ENCODE results near the gene FER.

The FER gene

DNA sequence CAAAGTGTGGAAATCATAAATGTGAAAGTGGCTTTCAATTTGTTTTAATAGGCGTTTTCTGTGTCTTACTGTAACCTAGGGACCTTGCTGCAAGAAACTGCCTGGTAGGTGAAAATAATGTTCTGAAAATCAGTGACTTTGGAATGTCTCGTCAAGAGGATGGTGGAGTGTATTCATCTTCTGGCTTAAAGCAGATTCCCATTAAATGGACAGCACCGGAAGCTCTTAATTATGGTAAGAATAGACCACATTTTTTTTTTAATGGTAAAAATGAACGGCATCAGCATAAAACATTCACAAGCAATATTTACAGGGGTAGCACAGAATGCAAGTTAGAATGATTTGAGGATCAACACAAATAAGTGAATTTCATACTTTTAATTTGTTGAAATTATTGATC is 433.0 kb downstream of the FER start:
- DNase-seq (ENCODE audit: low read depth) = no peak

- DNase-seq (ENCODE audit: low read depth) = no peak
Measured at GRCh38 chr5:109186759-109187158, 439.1 kb downstream of the FER start.

GRCh38 chr5:109191153-109191558 is 443.5 kb downstream of the FER start:
- no peak for DNase-seq (ENCODE audit: low read depth)

DNA sequence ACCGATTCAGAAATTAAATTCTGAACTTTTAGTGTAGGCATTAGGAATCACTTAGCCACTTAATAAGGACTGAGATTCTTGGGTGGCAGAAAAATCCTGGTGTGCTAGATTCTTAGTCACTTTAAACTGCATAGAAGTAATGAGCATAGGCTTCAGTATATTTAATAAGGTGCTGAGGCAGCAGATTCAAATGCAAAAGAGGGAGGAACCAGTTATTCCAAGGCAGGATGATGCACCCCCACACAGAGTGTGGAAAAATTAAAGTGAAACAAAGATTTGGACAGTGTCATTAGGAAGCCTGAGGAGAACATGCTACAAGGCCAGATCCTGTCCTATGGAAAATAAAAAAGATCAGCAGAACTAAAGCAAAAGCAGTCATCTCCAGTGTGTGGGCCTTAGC is 444.3 kb downstream of the FER start:
- DNase-seq (ENCODE audit: low read depth) = no peak

DNA sequence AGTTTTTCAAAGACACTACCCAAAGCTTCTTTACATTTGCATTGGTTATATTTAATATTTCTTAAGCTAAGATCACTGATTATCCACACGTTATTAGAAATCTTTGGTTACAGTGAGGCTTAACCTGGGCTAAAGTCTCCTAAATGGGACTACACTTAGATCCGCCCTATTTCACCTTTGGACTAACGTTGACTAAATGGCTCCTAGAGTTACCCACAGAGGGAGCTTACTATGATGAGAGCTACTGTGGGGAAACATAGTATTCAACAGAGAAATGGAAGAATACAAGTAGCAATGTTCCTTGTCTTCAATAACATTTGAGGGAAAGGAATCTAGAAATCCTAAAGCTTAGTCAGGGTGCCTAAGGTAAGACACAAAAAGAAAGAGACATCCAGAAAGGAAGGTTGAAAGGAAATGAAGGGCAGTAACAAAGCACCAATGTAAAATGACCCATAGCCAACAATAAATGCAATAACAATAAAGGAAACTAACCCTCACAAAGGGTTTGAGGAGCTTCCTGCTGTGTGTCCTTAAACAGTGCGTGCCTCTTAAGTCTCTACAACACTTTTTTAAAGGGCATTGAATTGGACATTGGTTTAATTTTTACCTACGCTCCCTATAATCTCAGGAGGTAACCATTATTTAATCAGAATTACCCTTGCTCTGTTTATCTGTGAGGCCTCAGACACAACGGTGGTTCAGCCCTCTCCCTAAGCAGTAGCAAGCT is 445.0 kb downstream of the FER start:
- DNase-seq (ENCODE audit: low read depth) = no peak

GRCh38 chr5:109195667-109196066 is 448.0 kb downstream of the FER start:
- DNase-seq (ENCODE audit: low read depth) = no peak

DNA sequence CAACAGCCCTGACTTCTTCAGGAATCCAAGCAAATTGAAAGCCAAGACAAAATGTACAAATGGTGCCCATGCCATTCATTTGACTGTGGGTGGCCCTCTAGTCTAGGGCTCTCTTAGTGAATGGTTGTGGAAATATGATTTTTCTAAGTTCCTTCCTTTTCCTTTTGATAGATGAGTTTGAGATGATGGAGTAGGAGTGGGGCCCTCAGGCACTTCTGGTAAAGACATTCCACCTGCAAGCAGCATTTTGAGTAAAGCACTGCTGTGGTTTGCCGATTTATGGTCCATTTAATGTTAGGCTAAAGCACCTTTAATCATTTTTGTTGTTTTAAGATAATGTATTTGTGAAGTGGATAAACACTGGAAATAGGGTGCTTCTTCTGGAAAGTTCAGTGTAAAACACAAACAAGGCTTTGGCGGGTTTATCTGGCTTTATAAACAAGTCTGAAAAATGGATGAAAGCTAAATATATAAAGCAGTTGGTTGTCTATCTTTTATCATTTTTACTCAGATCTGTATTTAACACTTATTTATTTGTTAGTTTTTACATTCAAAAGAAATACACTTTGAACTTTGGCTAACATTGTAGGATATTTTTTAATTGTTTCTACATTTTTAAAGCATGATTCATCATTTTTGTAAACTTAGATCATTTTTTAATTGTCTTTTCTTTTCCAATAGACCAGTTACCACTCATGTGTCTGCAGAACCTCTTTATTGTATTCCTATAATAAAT is 448.6 kb downstream of the FER start:
- no peak for DNase-seq (ENCODE audit: low read depth)

GRCh38 chr5:109196823-109197160 is 449.1 kb downstream of the FER start:
- DNase-seq (ENCODE audit: low read depth) = no peak

DNA sequence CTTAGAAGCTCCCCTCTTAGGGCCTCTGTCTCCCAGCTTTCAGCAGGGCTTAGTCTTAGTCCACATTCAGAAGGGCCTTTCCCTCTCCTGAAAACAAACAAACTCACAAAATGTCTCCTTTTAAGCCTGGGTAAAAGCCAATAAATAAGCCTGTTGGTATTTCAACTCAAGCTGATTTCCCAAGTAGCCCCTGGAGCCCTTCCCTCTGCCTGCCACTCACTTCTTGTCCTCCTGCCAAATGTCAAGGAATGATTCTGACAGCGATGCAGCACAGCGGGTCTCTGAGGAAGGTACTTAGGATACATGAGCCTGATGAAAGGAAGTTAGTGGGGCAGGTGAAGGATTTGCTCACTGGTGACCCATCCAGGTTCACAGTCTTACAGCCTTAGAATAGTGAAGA is 451.6 kb downstream of the FER start:
- DNase-seq (ENCODE audit: low read depth) = no peak

- no peak for DNase-seq (ENCODE audit: low read depth)
Measured at GRCh38 chr5:109199799-109200620, 452.3 kb downstream of the FER start.

DNA sequence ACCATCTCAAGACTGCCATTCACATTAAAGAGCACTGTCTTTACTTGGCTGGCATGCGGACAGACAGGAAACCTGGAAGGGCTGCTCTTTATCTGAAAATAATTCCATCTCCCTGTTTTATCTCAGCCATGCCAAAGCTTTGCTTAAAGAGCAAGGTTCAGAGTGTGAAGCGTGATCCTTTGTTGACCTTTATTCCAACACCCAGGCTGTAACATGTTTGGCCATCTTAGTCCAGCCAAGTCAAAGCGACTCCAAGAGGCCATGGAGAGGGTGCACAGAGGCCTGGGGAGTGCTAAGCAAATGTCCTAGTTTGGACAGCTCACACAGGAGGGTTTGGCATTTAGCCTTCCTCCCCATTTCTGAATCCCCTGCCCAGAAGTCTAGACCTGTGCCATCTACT is 467.3 kb downstream of the FER start:
- DNase-seq (ENCODE audit: low read depth) = no peak

- DNase-seq (ENCODE audit: low read depth) = no peak
Measured at GRCh38 chr5:109218818-109219217, 471.1 kb downstream of the FER start.

DNA sequence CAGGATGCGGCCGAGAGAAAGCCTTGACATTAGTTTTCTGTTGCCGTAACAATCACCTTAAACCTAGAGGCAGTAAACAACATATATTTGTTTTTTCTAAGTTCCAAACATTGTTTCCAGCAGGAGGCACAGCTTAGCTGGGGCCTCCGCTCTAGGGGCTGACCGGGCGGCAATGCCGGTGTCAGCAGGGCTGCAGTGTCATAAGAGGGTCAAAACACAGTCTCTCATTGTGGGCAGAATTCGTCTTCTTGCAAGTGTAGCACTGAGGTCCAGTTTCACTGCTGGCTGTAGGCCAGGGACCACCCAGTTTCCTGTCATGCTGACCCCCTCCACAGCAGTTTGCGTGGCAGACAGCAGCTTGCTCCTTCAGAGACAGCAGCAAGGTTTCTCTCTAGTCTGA is 475.8 kb downstream of the FER start:
- no peak for DNase-seq (ENCODE audit: low read depth)

- DNase-seq (ENCODE audit: low read depth) = no peak
Measured at GRCh38 chr5:109224276-109224882, 476.7 kb downstream of the FER start.

GRCh38 chr5:109225716-109226625 is 478.3 kb downstream of the FER start:
- DNase-seq (ENCODE audit: low read depth) = no peak

- no peak for DNase-seq (ENCODE audit: low read depth)
Measured at GRCh38 chr5:109230369-109230768, 482.7 kb downstream of the FER start.

DNA sequence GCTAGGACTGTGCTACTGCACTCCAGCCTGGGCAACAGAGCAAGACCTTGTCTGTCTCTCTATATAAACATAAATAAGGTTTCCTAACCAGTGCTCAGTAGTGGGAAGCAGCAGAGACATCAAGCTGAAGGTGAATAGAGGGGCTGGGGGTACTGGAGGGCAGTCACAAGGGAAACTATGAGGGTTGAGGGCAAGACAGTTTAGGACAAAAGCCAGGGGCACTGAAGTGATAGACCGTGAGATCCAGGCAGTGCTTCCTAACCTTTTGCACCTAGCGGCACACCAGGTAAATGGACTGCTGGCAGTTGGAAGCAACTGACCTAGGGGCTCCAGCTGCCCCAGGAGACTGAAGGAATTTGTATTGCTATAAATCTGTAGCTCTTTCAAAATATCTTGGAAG is 483.6 kb downstream of the FER start:
- DNase-seq (ENCODE audit: low read depth) = no peak

DNA sequence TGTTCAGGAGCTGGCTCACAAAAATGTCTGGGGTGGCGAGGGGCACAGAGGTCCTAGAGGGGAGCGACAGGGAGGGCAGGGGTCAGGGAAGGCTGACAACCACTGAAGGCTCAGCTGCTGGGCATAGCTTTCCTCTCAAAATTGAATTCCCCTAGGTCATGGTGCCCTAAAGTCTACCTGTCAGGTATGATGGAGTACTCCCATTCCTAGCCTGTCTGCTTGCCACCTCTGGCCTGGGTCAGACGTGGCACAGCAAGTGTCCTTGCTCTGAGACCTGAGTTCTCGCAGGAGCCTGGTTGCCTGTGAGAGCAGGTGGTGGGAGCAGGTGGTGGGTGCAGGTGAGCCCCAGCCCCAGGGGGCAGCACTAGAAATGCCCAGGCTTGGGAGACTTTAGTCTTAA is 486.7 kb downstream of the FER start:
- no peak for DNase-seq (ENCODE audit: low read depth)

GRCh38 chr5:109239456-109239855 is 491.8 kb downstream of the FER start:
- DNase-seq (ENCODE audit: low read depth) = no peak

- no peak for DNase-seq (ENCODE audit: low read depth)
Measured at GRCh38 chr5:109242518-109242917, 494.8 kb downstream of the FER start.

GRCh38 chr5:109246395-109246794 is 498.7 kb downstream of the FER start:
- no peak for DNase-seq (ENCODE audit: low read depth)

Measured in stimulated activated CD4-positive, alpha-beta T cell treated with anti-CD3 and anti-CD28 coated beads, Interleukin-2, amount 100 ng/mL, for 4 hours (primary cell).